HCT116 (cell line): Measurements from ENCODE around the gene GTF3C2. TPM values are rescaled to one million over a fixed set of nuclear protein-coding genes. Genes with fewer than 3 reads are reported as not detected.

Source experiments
- ATAC-seq: fragments of 200-7000 bp; cut with Tn5 transposase; 2 replicates; pipeline ENCODE4 v1.9.1; 2020; ENCODE audit warnings: mild to moderate bottlenecking, moderate library complexity
- BruUV-seq: library from RNA; stranded (reverse); fragments of 400-500 nt; replicated peaks from 2 replicates; lab custom pipeline; 2021; lab: Mats Ljungman, UMichigan
- CTCF ChIA-PET: fragments of 300-600 bp; sonication (Branson Sonifier 250); formaldehyde crosslinking; loops from one replicate; lab custom pipeline; 2021; ENCODE audit warnings: antibody characterized with exemption; lab: Charles Lee
- POLR2A ChIA-PET: fragments of 300-600, 350-600 bp; sonication (Branson Sonifier 250); formaldehyde crosslinking; loops from one replicate; lab custom pipeline; 2021; ENCODE audit warnings: antibody characterized with exemption; lab: Charles Lee
- RAD21 ChIA-PET, 2 experiments: fragments of 300-600 bp; sonication (Branson Sonifier 250); formaldehyde crosslinking; loops; one replicate each; lab custom pipeline; 2023; ENCODE audit warnings: low total read pairs in 2 of 2; ENCODE audit not compliant: uncharacterized antibody in 2 of 2, unreplicated experiment in 2 of 2, low non-redundant PET in 1 of 2; lab: Charles Lee
- DNase-seq: peaks from one replicate; pipeline ENCODE4 v3.0.0-alpha.2; 2010; ENCODE audit warnings: low read depth, low spot score
- H2AFZ ChIP-seq: fragments of 200-600 bp; shearing (Covaris generic), sonication (generic); 2 replicates; pipeline ENCODE4 v1.6.1; 2017; ENCODE audit warnings: low read depth, mixed run types, mixed read lengths, antibody characterized with exemption, low read length; ENCODE audit not compliant: poor library complexity, severe bottlenecking
- H3K27ac ChIP-seq: 2 replicates; pipeline ENCODE4 v1.5.1; 2012; ENCODE audit warnings: low read depth, low read length
- H3K27me3 ChIP-seq: fragments of 200-600 bp; sonication (generic); 2 replicates; pipeline ENCODE4 v1.6.1; 2016; ENCODE audit warnings: mixed run types, low read length, mixed read lengths; ENCODE audit not compliant: insufficient read depth
- H3K36me3 ChIP-seq, 2 experiments: fragments of 200-500 bp in 1 of 2; fragments of 200-600 bp in 1 of 2; sonication (Bioruptor generic) in 1 of 2; sonication (generic) in 1 of 2; 2 replicates each; pipeline versions ENCODE4 v1.5.1 to v1.6.1; 2014 to 2016; ENCODE audit warnings: low read length in 2 of 2, inconsistent platforms in 1 of 2, mixed read lengths in 1 of 2, mixed run types in 1 of 2; ENCODE audit not compliant: insufficient read depth in 2 of 2, control insufficient read depth in 1 of 2
- H3K4me1 ChIP-seq, 2 experiments: fragments of 200-600 bp in 1 of 2; sonication (generic) in 1 of 2; 2 replicates each; pipeline versions ENCODE4 v1.5.1 to v1.6.1; 2012 to 2017; ENCODE audit warnings: low read length in 2 of 2, inconsistent platforms in 1 of 2, mild to moderate bottlenecking in 1 of 2, mixed read lengths in 1 of 2, mixed run types in 1 of 2, moderate library complexity in 1 of 2; ENCODE audit not compliant: insufficient read depth in 2 of 2, control insufficient read depth in 1 of 2
- H3K4me2 ChIP-seq: fragments of 200-600 bp; sonication (generic); 2 replicates; pipeline ENCODE4 v1.6.1; 2017; ENCODE audit warnings: mixed run types, low read length, mixed read lengths
- H3K4me3 ChIP-seq, 2 experiments: fragments of 200-600 bp in 1 of 2; sonication (generic) in 1 of 2; replicated peaks in 1 of 2; 2 replicates each; pipeline ENCODE4 v1.5.1; 2011 to 2016; ENCODE audit warnings: low read length in 2 of 2, control low read depth in 1 of 2, low read depth in 1 of 2, mild to moderate bottlenecking in 1 of 2, mixed read lengths in 1 of 2, mixed run types in 1 of 2
- H3K79me2 ChIP-seq: fragments of 200-600 bp; sonication (generic); 2 replicates; pipeline ENCODE4 v1.6.1; 2017; ENCODE audit warnings: mild to moderate bottlenecking, mixed run types, low read length, moderate library complexity, mixed read lengths; ENCODE audit not compliant: insufficient read depth
- H3K9ac ChIP-seq: fragments of 200-600 bp; sonication (generic); 2 replicates; pipeline ENCODE4 v1.6.1; 2016; ENCODE audit warnings: low read length, mixed read lengths
- H3K9me2 ChIP-seq: fragments of 200-600 bp; sonication (generic), shearing (Covaris generic); 2 replicates; pipeline ENCODE4 v1.6.1; 2017; ENCODE audit warnings: mixed run types, mild to moderate bottlenecking, moderate library complexity; ENCODE audit not compliant: insufficient read depth
- H3K9me3 ChIP-seq, 2 experiments: fragments of 200-500 bp in 1 of 2; fragments of 200-600 bp in 1 of 2; sonication (Bioruptor generic) in 1 of 2; sonication (generic) in 1 of 2; 2 replicates each; pipeline ENCODE4 v1.6.1; 2014 to 2017; ENCODE audit warnings: low read length in 2 of 2, mixed read lengths in 2 of 2, inconsistent platforms in 1 of 2, low read depth in 1 of 2, mild to moderate bottlenecking in 1 of 2, mixed run types in 1 of 2, moderate library complexity in 1 of 2; ENCODE audit not compliant: control insufficient read depth in 1 of 2, insufficient read depth in 1 of 2
- H4K20me1 ChIP-seq: fragments of 200-600 bp; sonication (generic), shearing (Covaris generic); 2 replicates; pipeline ENCODE4 v1.6.1; 2017; ENCODE audit warnings: mixed run types, mild to moderate bottlenecking, moderate library complexity; ENCODE audit not compliant: insufficient read depth
- CEBPB ChIP-seq: IDR thresholded peaks from 2 replicates; pipeline ENCODE4 v1.6.1; 2012; ENCODE audit warnings: low read depth
- EGR1 ChIP-seq: IDR thresholded peaks from 2 replicates; pipeline ENCODE4 v1.6.1; 2012; ENCODE audit warnings: low read depth
- EZH2 ChIP-seq: fragments of 200-600 bp; sonication (generic); IDR thresholded peaks from 2 replicates; pipeline ENCODE4 v1.6.1; 2017; ENCODE audit warnings: antibody characterized with exemption, mixed run types
- EZH2phosphoT487 ChIP-seq: fragments of 200-600 bp; IDR thresholded peaks from 2 replicates; pipeline ENCODE4 v1.6.1; 2018; ENCODE audit warnings: antibody characterized with exemption, borderline replicate concordance
- POLR2AphosphoS5 ChIP-seq: IDR thresholded peaks from 2 replicates; pipeline ENCODE4 v1.6.1; 2011; ENCODE audit warnings: mild to moderate bottlenecking, low read depth, low read length, moderate library complexity
- RAD21 ChIP-seq: IDR thresholded peaks from 2 replicates; pipeline ENCODE4 v1.6.1; 2012; ENCODE audit warnings: low read depth, mild to moderate bottlenecking
- SIN3A ChIP-seq: IDR thresholded peaks from 2 replicates; pipeline ENCODE4 v1.6.1; 2012; ENCODE audit warnings: low read depth
- SRF ChIP-seq: IDR thresholded peaks from 2 replicates; pipeline ENCODE4 v1.6.1; 2012; ENCODE audit warnings: low read depth
- TCF7L2 ChIP-seq: IDR thresholded peaks from 2 replicates; pipeline ENCODE4 v1.7.0; 2011; ENCODE audit warnings: borderline replicate concordance, inconsistent platforms; ENCODE audit not compliant: insufficient read depth, insufficient read length; ENCODE audit errors: extremely low read depth
- YY1 ChIP-seq: IDR thresholded peaks from 2 replicates; pipeline ENCODE4 v1.6.1; 2011; ENCODE audit warnings: low read length, low read depth, moderate library complexity, mild to moderate bottlenecking; ENCODE audit not compliant: insufficient replicate concordance; ENCODE audit errors: extremely low read depth
- ZFX ChIP-seq: fragments of 450-650 bp; IDR thresholded peaks from 2 replicates; pipeline ENCODE4 v1.6.1; 2017
- intact Hi-C: fragments of 100-400 bp; cut with micrococcal nuclease; formaldehyde crosslinking; loops from 2 replicates; pipeline ENCODE4 v1.10.0; 2022
- total RNA-seq: library from RNA; stranded (reverse); gene quantifications from one replicate; pipeline ENCODE4 v1.2.1, GENCODE V29; 2021; ENCODE audit not compliant: unreplicated experiment
- TF ChIP-seq, protein P1 (sequence below): IDR thresholded peaks from 2 replicates; pipeline ENCODE4 v1.6.1; 2012
- TF ChIP-seq, protein P2 (sequence below): IDR thresholded peaks from 2 replicates; pipeline ENCODE4 v1.6.1; 2012; ENCODE audit warnings: low read depth
- TF ChIP-seq, protein P3 (sequence below): IDR thresholded peaks from 2 replicates; pipeline ENCODE4 v1.6.1; 2012

GTF3C2 gene
- total RNA-seq, 1 experiment from 2014 or later, result 88.2 TPM

DNA sequence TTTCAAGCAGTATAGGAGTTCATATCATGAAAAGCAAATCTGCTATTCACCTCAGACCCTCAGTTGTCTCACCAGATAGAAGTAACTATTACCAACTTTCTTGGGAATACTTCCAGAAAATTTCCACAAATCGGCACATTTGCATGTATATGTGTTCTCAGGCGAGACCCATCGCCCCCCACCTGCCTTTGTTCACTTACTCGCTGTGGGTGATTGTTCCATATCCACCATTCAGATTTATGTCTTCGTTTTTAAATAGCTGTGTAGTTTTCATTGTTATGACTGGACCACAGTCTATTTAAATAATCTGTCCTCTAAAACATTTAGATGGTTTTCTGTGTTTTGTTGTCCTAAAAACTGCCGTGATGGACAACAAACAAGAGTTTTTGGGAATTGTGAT is 71.1 kb downstream of the GTF3C2 start:
- Histone ChIP-seq H4K20me1 (no peaks in the 10 kb centered on the region), H3K27me3 (no peaks in the 10 kb centered on the region)

More for the DNA sequence above, 71.1 kb downstream of the GTF3C2 start:
- Histone ChIP-seq H3K4me1 (peaks cover 2 to 19% of the 10 kb centered on the region in 2 experiments), H3K27ac (no peak overlapping the region), H3K9ac (no peak overlapping the region), H3K4me2 (no peak overlapping the region), H3K36me3 (no peaks in the 10 kb centered on the region), H3K9me2 (no peaks in the 10 kb centered on the region), H3K9me3 (no peaks in the 10 kb centered on the region), H2AFZ (no peak overlapping the region), H3K4me3 (no peak overlapping the region), H3K79me2 (no peaks in the 10 kb centered on the region)
- ChIA-PET POLR2A (no interaction called here), RAD21 (no interaction called here), CTCF (no interaction called here)
- intact Hi-C loops, result no loop called here
- TF ChIP-seq CEBPB (no peak), SIN3A (no peak), RAD21 (no peak), SRF (no peak), EZH2 (no peak), POLR2AphosphoS5 (no peak), EZH2phosphoT487 (no peak), ZFX (no peak), EGR1 (no peak), TCF7L2 (no peak), YY1 (no peak)
- TF ChIP-seq, protein P1, sequence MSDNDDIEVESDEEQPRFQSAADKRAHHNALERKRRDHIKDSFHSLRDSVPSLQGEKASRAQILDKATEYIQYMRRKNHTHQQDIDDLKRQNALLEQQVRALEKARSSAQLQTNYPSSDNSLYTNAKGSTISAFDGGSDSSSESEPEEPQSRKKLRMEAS, result no peak
- TF ChIP-seq, protein P2, sequence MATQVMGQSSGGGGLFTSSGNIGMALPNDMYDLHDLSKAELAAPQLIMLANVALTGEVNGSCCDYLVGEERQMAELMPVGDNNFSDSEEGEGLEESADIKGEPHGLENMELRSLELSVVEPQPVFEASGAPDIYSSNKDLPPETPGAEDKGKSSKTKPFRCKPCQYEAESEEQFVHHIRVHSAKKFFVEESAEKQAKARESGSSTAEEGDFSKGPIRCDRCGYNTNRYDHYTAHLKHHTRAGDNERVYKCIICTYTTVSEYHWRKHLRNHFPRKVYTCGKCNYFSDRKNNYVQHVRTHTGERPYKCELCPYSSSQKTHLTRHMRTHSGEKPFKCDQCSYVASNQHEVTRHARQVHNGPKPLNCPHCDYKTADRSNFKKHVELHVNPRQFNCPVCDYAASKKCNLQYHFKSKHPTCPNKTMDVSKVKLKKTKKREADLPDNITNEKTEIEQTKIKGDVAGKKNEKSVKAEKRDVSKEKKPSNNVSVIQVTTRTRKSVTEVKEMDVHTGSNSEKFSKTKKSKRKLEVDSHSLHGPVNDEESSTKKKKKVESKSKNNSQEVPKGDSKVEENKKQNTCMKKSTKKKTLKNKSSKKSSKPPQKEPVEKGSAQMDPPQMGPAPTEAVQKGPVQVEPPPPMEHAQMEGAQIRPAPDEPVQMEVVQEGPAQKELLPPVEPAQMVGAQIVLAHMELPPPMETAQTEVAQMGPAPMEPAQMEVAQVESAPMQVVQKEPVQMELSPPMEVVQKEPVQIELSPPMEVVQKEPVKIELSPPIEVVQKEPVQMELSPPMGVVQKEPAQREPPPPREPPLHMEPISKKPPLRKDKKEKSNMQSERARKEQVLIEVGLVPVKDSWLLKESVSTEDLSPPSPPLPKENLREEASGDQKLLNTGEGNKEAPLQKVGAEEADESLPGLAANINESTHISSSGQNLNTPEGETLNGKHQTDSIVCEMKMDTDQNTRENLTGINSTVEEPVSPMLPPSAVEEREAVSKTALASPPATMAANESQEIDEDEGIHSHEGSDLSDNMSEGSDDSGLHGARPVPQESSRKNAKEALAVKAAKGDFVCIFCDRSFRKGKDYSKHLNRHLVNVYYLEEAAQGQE, result no peak
- TF ChIP-seq, protein P3, sequence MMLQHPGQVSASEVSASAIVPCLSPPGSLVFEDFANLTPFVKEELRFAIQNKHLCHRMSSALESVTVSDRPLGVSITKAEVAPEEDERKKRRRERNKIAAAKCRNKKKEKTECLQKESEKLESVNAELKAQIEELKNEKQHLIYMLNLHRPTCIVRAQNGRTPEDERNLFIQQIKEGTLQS, result no peak
- DNase-seq (no peak), ATAC-seq (no peak)
- no TSS peak for BruUV-seq
